ENCODE data around the gene LPP.

DNA sequence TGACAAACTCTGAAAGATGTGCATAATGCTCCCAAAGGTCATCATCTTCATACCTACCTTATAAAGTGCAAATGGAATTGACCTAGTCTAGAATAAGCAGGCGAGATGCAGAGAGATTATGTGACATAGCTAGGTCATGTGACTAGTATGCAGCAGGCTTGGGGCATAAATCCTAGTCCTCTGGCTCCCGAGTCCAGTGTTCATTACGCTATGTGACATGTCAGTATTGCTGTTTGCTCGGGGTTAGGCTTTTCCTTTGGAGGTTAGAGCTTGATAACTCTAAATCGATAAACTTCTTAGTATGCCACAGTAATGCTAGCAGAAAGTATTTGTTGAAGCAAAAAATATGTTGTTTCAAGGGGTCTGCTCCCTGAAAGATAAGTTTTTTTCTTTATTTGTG, 536.1 kb downstream of the LPP start:
- TF ChIP-seq CTCF (conservative IDR thresholded peaks at IDR 0.05): no peak
- no peak for TF ChIP-seq EZH2 (IDR thresholded peaks at IDR 0.05; ENCODE audit: low read depth)

Data from PC-9 (cell line).